LNCaP clone FGC (cell line): Measurements from ENCODE around the gene ALDH3A1.
A peak's percentile ranks its signal among the peaks of the same experiment; 100 is the strongest.

ENCODE experiments used
- DNase-seq: peaks from one replicate; pipeline ENCODE4 v3.0.0-alpha.2; 2011; ENCODE audit warnings: low read depth
- H3K4me3 ChIP-seq: 2 replicates; pipeline ENCODE4 v1.5.1; 2011; ENCODE audit warnings: mild to moderate bottlenecking, low read depth, low read length, control low read depth
- CTCF ChIP-seq: IDR thresholded peaks from 2 replicates; pipeline ENCODE4 v1.5.1; 2012; ENCODE audit warnings: mild to moderate bottlenecking; ENCODE audit not compliant: control insufficient read depth, insufficient read depth; ENCODE audit errors: extremely low read depth

The ALDH3A1 gene

GRCh38 chr17:19744922-19745757, 3.0 kb downstream of the ALDH3A1 start:
- no peak for DNase-seq
- no peak overlapping the region for H3K4me3 ChIP-seq
- peak; percentile 69 for TF ChIP-seq CTCF

GRCh38 chr17:19744492-19744891, 3.6 kb downstream of the ALDH3A1 start:
- no peak for DNase-seq
- no peak for TF ChIP-seq CTCF
- no peak overlapping the region for H3K4me3 ChIP-seq

GRCh38 chr17:19743101-19744100, 4.7 kb downstream of the ALDH3A1 start:
- TF ChIP-seq CTCF = no peak
- no peak for DNase-seq
- H3K4me3 ChIP-seq = no peak overlapping the region

GRCh38 chr17:19742495-19742894, 5.6 kb downstream of the ALDH3A1 start:
- TF ChIP-seq CTCF = no peak
- no peak overlapping the region for H3K4me3 ChIP-seq
- DNase-seq = no peak

- no peak overlapping the region for H3K4me3 ChIP-seq
- TF ChIP-seq CTCF = no peak
- DNase-seq = no peak
Observed at GRCh38 chr17:19741832-19742457, 6.2 kb downstream of the ALDH3A1 start.

- TF ChIP-seq CTCF = no peak
- no peak overlapping the region for H3K4me3 ChIP-seq
- DNase-seq = no peak
Observed at GRCh38 chr17:19740933-19741332, 7.2 kb downstream of the ALDH3A1 start.
